IMR-90 (cell line): Measurements from ENCODE around the gene LIN9. TPM values are rescaled to one million over a fixed set of nuclear protein-coding genes. Genes with fewer than 3 reads are reported as not detected.

ENCODE experiments used
- ATAC-seq: fragments of 200-7000 bp; cut with Tn5 transposase; 2 replicates; pipeline ENCODE4 v1.9.1; 2020; ENCODE audit warnings: low read depth, mild to moderate bottlenecking, moderate library complexity
- BruUV-seq: library from RNA; stranded (reverse); fragments of 400-500 nt; replicated peaks from 2 replicates; lab custom pipeline; 2021; lab: Mats Ljungman, UMichigan
- CTCF ChIA-PET: fragments of 300-600 bp; formaldehyde crosslinking; extraction: SDS; loops from one replicate; lab custom pipeline; 2021; ENCODE audit warnings: antibody characterized with exemption; lab: Yijun Ruan, JAX
- POLR2A ChIA-PET: fragments of 300-600 bp; sonication (Branson Sonifier 250); formaldehyde crosslinking; loops from one replicate; lab custom pipeline; 2022; ENCODE audit warnings: antibody characterized with exemption; ENCODE audit not compliant: unreplicated experiment; lab: Charles Lee
- DNase-seq: peaks from one replicate; pipeline ENCODE4 v3.0.0; 2013
- H2AFZ ChIP-seq: replicated peaks from 2 replicates; pipeline ENCODE3; 2013; ENCODE audit warnings: low read length, mild to moderate bottlenecking; ENCODE audit not compliant: poor library complexity
- H2AK5ac ChIP-seq: 2 replicates; pipeline ENCODE4 v1.6.1; 2013; ENCODE audit warnings: low read depth, low read length, inconsistent platforms
- H2AK9ac ChIP-seq: replicated peaks from 2 replicates; pipeline ENCODE3; 2013; ENCODE audit warnings: mild to moderate bottlenecking, low read depth, low read length, moderate library complexity; ENCODE audit not compliant: poor library complexity
- H2BK120ac ChIP-seq: 2 replicates; pipeline ENCODE4 v1.6.1; 2013; ENCODE audit warnings: low read depth, low read length, inconsistent platforms
- H2BK15ac ChIP-seq: 3 replicates; pipeline ENCODE4 v1.6.1; 2013; ENCODE audit warnings: low read depth, low read length, inconsistent platforms
- H2BK20ac ChIP-seq: 2 replicates; pipeline ENCODE4 v1.6.1; 2013; ENCODE audit warnings: low read depth, mild to moderate bottlenecking, inconsistent platforms, low read length, moderate library complexity
- H2BK5ac ChIP-seq: 2 replicates; pipeline ENCODE4 v1.6.1; 2013; ENCODE audit warnings: mild to moderate bottlenecking, low read depth, low read length, inconsistent platforms; ENCODE audit not compliant: poor library complexity, severe bottlenecking
- H3K14ac ChIP-seq: replicated peaks from 2 replicates; pipeline ENCODE4 v1.6.1; 2013; ENCODE audit warnings: low read depth, low read length, inconsistent platforms
- H3K18ac ChIP-seq: 2 replicates; pipeline ENCODE4 v1.6.1; 2013; ENCODE audit warnings: low read depth, low read length, control low read depth
- H3K23ac ChIP-seq: 2 replicates; pipeline ENCODE4 v1.6.1; 2013; ENCODE audit warnings: low read depth, low read length, inconsistent platforms
- H3K27ac ChIP-seq: 2 replicates; pipeline ENCODE4 v1.5.1; 2013; ENCODE audit warnings: mild to moderate bottlenecking, control low read depth, low read length; ENCODE audit not compliant: insufficient read depth
- H3K27me3 ChIP-seq: 2 replicates; pipeline ENCODE4 v1.6.1; 2013; ENCODE audit warnings: low read length; ENCODE audit not compliant: control insufficient read depth, insufficient read depth
- H3K36me3 ChIP-seq: 2 replicates; pipeline ENCODE4 v1.6.1; 2013; ENCODE audit warnings: low read length, mixed read lengths; ENCODE audit not compliant: control insufficient read depth, insufficient read depth
- H3K4ac ChIP-seq: 2 replicates; pipeline ENCODE4 v1.6.1; 2013; ENCODE audit warnings: low read depth, low read length, inconsistent platforms
- H3K4me1 ChIP-seq: 2 replicates; pipeline ENCODE4 v1.6.1; 2013; ENCODE audit warnings: low read length, mixed read lengths; ENCODE audit not compliant: control insufficient read depth, insufficient read depth
- H3K4me2 ChIP-seq: 2 replicates; pipeline ENCODE4 v1.6.1; 2013; ENCODE audit warnings: low read depth, mild to moderate bottlenecking, control low read depth, low read length, moderate library complexity
- H3K4me3 ChIP-seq: 2 replicates; pipeline ENCODE4 v1.5.1; 2013; ENCODE audit warnings: low read depth, mild to moderate bottlenecking, control low read depth, low read length, moderate library complexity; ENCODE audit not compliant: insufficient read depth
- H3K56ac ChIP-seq: 2 replicates; pipeline ENCODE4 v1.6.1; 2013; ENCODE audit warnings: low read length, inconsistent platforms; ENCODE audit not compliant: insufficient read depth; ENCODE audit errors: extremely low read depth
- H3K79me1 ChIP-seq, 2 experiments: 2 replicates each; pipeline ENCODE4 v1.6.1; 2013; ENCODE audit warnings: low read length in 2 of 2, inconsistent platforms in 1 of 2, low read depth in 1 of 2
- H3K9ac ChIP-seq: 2 replicates; pipeline ENCODE4 v1.6.1; 2013; ENCODE audit warnings: low read depth, low read length, control low read depth
- H3K9me1 ChIP-seq: 2 replicates; pipeline ENCODE4 v1.6.1; 2013; ENCODE audit warnings: low read length, inconsistent platforms; ENCODE audit not compliant: insufficient read depth
- H3K9me3 ChIP-seq: 2 replicates; pipeline ENCODE4 v1.6.1; 2013; ENCODE audit warnings: low read length; ENCODE audit not compliant: control insufficient read depth, insufficient read depth
- H4K20me1 ChIP-seq: 2 replicates; pipeline ENCODE4 v1.6.1; 2013; ENCODE audit warnings: low read length, inconsistent platforms; ENCODE audit not compliant: insufficient read depth
- H4K5ac ChIP-seq: 2 replicates; pipeline ENCODE4 v1.6.1; 2013; ENCODE audit warnings: mild to moderate bottlenecking, low read depth, low read length, control low read depth
- H4K8ac ChIP-seq, 2 experiments: 2 replicates each; pipeline ENCODE4 v1.6.1; 2013; ENCODE audit warnings: low read depth in 2 of 2, low read length in 2 of 2, control low read depth in 1 of 2, inconsistent platforms in 1 of 2
- H4K91ac ChIP-seq: 2 replicates; pipeline ENCODE4 v1.6.1; 2013; ENCODE audit warnings: low read depth, low read length, inconsistent platforms; ENCODE audit not compliant: insufficient read depth
- BHLHE40 ChIP-seq: fragments of 150-350 bp; IDR thresholded peaks from 2 replicates; pipeline ENCODE4 v1.6.1; 2016; ENCODE audit warnings: mild to moderate bottlenecking, low read depth, low read length
- CEBPB ChIP-seq: IDR thresholded peaks from 2 replicates; pipeline ENCODE4 v1.6.1; 2012; ENCODE audit warnings: low read depth, low read length, improper control_type of control experiment
- CHD1 ChIP-seq: IDR thresholded peaks from 2 replicates; pipeline ENCODE4 v1.6.1; 2012; ENCODE audit warnings: low read depth, low read length, improper control_type of control experiment
- ELK1 ChIP-seq: fragments of 150-350 bp; IDR thresholded peaks from 2 replicates; pipeline ENCODE4 v1.6.1; 2016; ENCODE audit warnings: low read depth, mild to moderate bottlenecking, low read length, moderate library complexity, borderline replicate concordance
- FOS ChIP-seq: fragments of 150-350 bp; IDR thresholded peaks from 2 replicates; pipeline ENCODE4 v1.6.1; 2016; ENCODE audit warnings: low read depth, low read length
- MAFK ChIP-seq: IDR thresholded peaks from 2 replicates; pipeline ENCODE4 v1.6.1; 2012; ENCODE audit warnings: low read depth, low read length, improper control_type of control experiment
- MAZ ChIP-seq: IDR thresholded peaks from 2 replicates; pipeline ENCODE4 v1.6.1; 2012; ENCODE audit warnings: low read depth, mild to moderate bottlenecking, low read length, improper control_type of control experiment, moderate library complexity, borderline replicate concordance
- MXI1 ChIP-seq: IDR thresholded peaks from 2 replicates; pipeline ENCODE4 v1.6.1; 2012; ENCODE audit warnings: low read depth, mild to moderate bottlenecking, low read length, moderate library complexity, borderline replicate concordance
- NFE2L2 ChIP-seq: fragments of 150-350 bp; IDR thresholded peaks from 2 replicates; pipeline ENCODE4 v1.6.1; 2016; ENCODE audit warnings: low read depth, mild to moderate bottlenecking, low read length
- POLR2A ChIP-seq: IDR thresholded peaks from 2 replicates; pipeline ENCODE4 v1.6.1; 2012; ENCODE audit warnings: mild to moderate bottlenecking, low read depth, low read length
- RAD21 ChIP-seq: IDR thresholded peaks from 2 replicates; pipeline ENCODE4 v1.6.1; 2012; ENCODE audit warnings: low read length, improper control_type of control experiment
- RCOR1 ChIP-seq: IDR thresholded peaks from 2 replicates; pipeline ENCODE4 v1.6.1; 2012; ENCODE audit warnings: mild to moderate bottlenecking, low read length, improper control_type of control experiment; ENCODE audit not compliant: insufficient replicate concordance
- RFX5 ChIP-seq: IDR thresholded peaks from 2 replicates; pipeline ENCODE4 v1.8.0; 2012; ENCODE audit warnings: low read depth, mild to moderate bottlenecking, low read length, moderate library complexity
- SMC3 ChIP-seq: fragments of 150-350 bp; IDR thresholded peaks from 2 replicates; pipeline ENCODE4 v1.6.1; 2016; ENCODE audit warnings: low read depth, mild to moderate bottlenecking, antibody characterized with exemption, low read length, moderate library complexity
- USF2 ChIP-seq: fragments of 150-350 bp; IDR thresholded peaks from 2 replicates; pipeline ENCODE4 v1.6.1; 2017; ENCODE audit warnings: mild to moderate bottlenecking, antibody characterized with exemption, low read length, low read depth
- WGBS, 2 experiments: methylation state at CpG; one replicate each; pipeline versions ENCODE4 v1.1.5 to v1.1.7; 2013; ENCODE audit warnings: missing lambda C conversion rate in 2 of 2; ENCODE audit not compliant: insufficient read length in 1 of 2; ENCODE audit errors: extremely low coverage in 2 of 2; 5-methylcytosine and 5-hydroxymethylcytosine counted together
- dilution Hi-C: fragments of 300-500 bp; cut with HindIII; formaldehyde crosslinking; loops from one replicate; pipeline ENCODE4 v1.14.3; 2018; ENCODE audit warnings: low sequenced_read_pairs; ENCODE audit not compliant: unreplicated experiment
- in situ Hi-C: fragments of 300-500 bp; cut with MboI; formaldehyde crosslinking; loops from 3 replicates; pipeline ENCODE4 v1.14.3; 2019; ENCODE audit warnings: low sequenced_read_pairs, inconsistent platforms, mixed read lengths
- intact Hi-C: fragments of 100-400 bp; cut with micrococcal nuclease; formaldehyde crosslinking; loops from 2 replicates; pipeline ENCODE4 v1.10.0; 2022
- polyA plus RNA-seq, 3 experiments: library from polyadenylated mRNA; depleted of rRNA; stranded (reverse); fragments of >200 nt; gene quantifications; 2 replicates each; pipeline ENCODE4 v1.2.3, GENCODE V29; 2012; ENCODE audit warnings: low replicate concordance in 1 of 3
- total RNA-seq: library from RNA; depleted of rRNA; stranded (reverse); fragments of >200 nt; gene quantifications from 2 replicates; pipeline ENCODE4 v1.2.3, GENCODE V29; 2012
- TF ChIP-seq, protein P1 (sequence below): conservative IDR thresholded peaks from 2 replicates; pipeline ENCODE4 v1.5.1; 2012; ENCODE audit warnings: mild to moderate bottlenecking, low read depth, low read length, improper control_type of control experiment

LIN9 gene
- total and polyA plus RNA-seq, 2 of the 4 experiments (the other 2 are of a cell fraction): 2.3 to 3.9 TPM

DNA sequence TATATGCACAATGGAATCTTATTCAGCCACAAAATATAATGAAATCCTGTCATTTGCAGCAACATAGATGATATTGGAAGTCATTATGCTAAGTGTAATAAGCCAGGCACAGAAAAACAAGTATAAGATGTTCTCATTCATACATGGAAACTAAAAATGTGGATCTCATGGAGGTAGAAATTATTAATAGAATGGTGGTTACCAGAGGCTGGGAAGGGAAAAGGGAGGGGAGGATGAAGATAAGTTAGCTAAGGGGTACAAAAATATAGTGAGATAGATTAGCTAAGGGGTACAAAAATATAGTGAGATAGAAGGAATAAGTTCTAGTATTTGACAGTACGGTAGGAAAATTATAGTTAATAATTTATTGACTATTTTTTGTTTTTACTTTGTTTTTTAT lies 27.9 kb downstream of the LIN9 start:
- H2BK5ac ChIP-seq: no peak overlapping the region
- H4K8ac ChIP-seq: no peak overlapping the region
- H2AK5ac ChIP-seq: no peak overlapping the region
- no peak overlapping the region for H3K18ac ChIP-seq
- no peak overlapping the region for H4K91ac ChIP-seq
- ATAC-seq: no peak
- H3K27ac ChIP-seq: no peak overlapping the region
- H3K56ac ChIP-seq: no peak overlapping the region
- H3K9me3 ChIP-seq: no peaks in the 10 kb centered on the region
- no peak overlapping the region for H2BK20ac ChIP-seq
- no peak overlapping the region for H3K4ac ChIP-seq
- no peaks in the 10 kb centered on the region for H4K20me1 ChIP-seq
- H3K23ac ChIP-seq: no peak overlapping the region
- H3K14ac ChIP-seq: no peak overlapping the region
- in situ Hi-C loops: no loop called here
- no peak for DNase-seq
- H3K4me3 ChIP-seq: no peak overlapping the region
- no peak overlapping the region for H3K9ac ChIP-seq
- H3K27me3 ChIP-seq: no peaks in the 10 kb centered on the region
- H4K5ac ChIP-seq: no peak overlapping the region
- H3K79me1 ChIP-seq: no peaks in the 10 kb centered on the region
- POLR2A ChIA-PET: no interaction called here
- no peak overlapping the region for H2BK120ac ChIP-seq
- TF ChIP-seq POLR2A (no peak), NFE2L2 (no peak), CHD1 (no peak), MAFK (no peak), MXI1 (no peak), SMC3 (no peak), ELK1 (no peak), MAZ (no peak), BHLHE40 (no peak), CEBPB (no peak), FOS (no peak), RFX5 (no peak), RCOR1 (no peak), USF2 (no peak), RAD21 (no peak)
- TF ChIP-seq, protein P1, sequence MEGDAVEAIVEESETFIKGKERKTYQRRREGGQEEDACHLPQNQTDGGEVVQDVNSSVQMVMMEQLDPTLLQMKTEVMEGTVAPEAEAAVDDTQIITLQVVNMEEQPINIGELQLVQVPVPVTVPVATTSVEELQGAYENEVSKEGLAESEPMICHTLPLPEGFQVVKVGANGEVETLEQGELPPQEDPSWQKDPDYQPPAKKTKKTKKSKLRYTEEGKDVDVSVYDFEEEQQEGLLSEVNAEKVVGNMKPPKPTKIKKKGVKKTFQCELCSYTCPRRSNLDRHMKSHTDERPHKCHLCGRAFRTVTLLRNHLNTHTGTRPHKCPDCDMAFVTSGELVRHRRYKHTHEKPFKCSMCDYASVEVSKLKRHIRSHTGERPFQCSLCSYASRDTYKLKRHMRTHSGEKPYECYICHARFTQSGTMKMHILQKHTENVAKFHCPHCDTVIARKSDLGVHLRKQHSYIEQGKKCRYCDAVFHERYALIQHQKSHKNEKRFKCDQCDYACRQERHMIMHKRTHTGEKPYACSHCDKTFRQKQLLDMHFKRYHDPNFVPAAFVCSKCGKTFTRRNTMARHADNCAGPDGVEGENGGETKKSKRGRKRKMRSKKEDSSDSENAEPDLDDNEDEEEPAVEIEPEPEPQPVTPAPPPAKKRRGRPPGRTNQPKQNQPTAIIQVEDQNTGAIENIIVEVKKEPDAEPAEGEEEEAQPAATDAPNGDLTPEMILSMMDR: no peak
- H3K4me1 ChIP-seq: no peaks in the 10 kb centered on the region
- H3K36me3 ChIP-seq: no peaks in the 10 kb centered on the region
- H2BK15ac ChIP-seq: no peak overlapping the region
- no TSS peak for BruUV-seq
- no peak overlapping the region for H2AFZ ChIP-seq
- no peak overlapping the region for H3K4me2 ChIP-seq
- intact Hi-C loops: no loop called here
- WGBS, 2 experiments: no CpG with 5 or more reads among the region's 1 CpG
- CTCF ChIA-PET: no interaction called here
- no peaks in the 10 kb centered on the region for H3K9me1 ChIP-seq
- H2AK9ac ChIP-seq: no peak overlapping the region
- dilution Hi-C loops: no loop called here
